ENCODE measurements around the gene DENND5A. TPM values are rescaled to one million over a fixed set of nuclear protein-coding genes. Genes with fewer than 3 reads are reported as not detected.
A peak's percentile ranks its signal among the peaks of the same experiment; 100 is the strongest.

Gene DENND5A
- total RNA-seq, 1 experiment from 2014 or later, result 46.3 TPM

- no peak for DNase-seq (ENCODE audit: extremely low read depth, low read depth)
These were observed 122.4 kb downstream of the DENND5A start for GRCh38 chr11:9142732-9143131.

GRCh38 chr11:9141186-9141585, 124.0 kb downstream of the DENND5A start:
- DNase-seq (ENCODE audit: extremely low read depth, low read depth), result no peak

- DNase-seq (ENCODE audit: extremely low read depth, low read depth), result no peak
These were observed 125.4 kb downstream of the DENND5A start for GRCh38 chr11:9139628-9140357.

GRCh38 chr11:9138612-9139579, 126.3 kb downstream of the DENND5A start:
- DNase-seq (ENCODE audit: extremely low read depth, low read depth), result peak; percentile 49

- no peak for DNase-seq (ENCODE audit: extremely low read depth, low read depth)
These were observed 127.1 kb downstream of the DENND5A start for GRCh38 chr11:9138133-9138453.

- DNase-seq (ENCODE audit: extremely low read depth, low read depth), result peak; percentile 48
These were observed 127.6 kb downstream of the DENND5A start for GRCh38 chr11:9137293-9138132.

- no peak for DNase-seq (ENCODE audit: extremely low read depth, low read depth)
These were observed 128.4 kb downstream of the DENND5A start for GRCh38 chr11:9136741-9137140.

- DNase-seq (ENCODE audit: extremely low read depth, low read depth), result no peak
These were observed 131.2 kb downstream of the DENND5A start for GRCh38 chr11:9133956-9134355.

GRCh38 chr11:9132203-9132878, 132.8 kb downstream of the DENND5A start:
- no peak for DNase-seq (ENCODE audit: extremely low read depth, low read depth)

GRCh38 chr11:9130297-9130696, 134.9 kb downstream of the DENND5A start:
- DNase-seq (ENCODE audit: extremely low read depth, low read depth), result no peak

- DNase-seq (ENCODE audit: extremely low read depth, low read depth), result no peak
These were observed 138.5 kb downstream of the DENND5A start for GRCh38 chr11:9126636-9127035.

GRCh38 chr11:9125185-9125886, 139.8 kb downstream of the DENND5A start:
- no peak for DNase-seq (ENCODE audit: extremely low read depth, low read depth)

GRCh38 chr11:9123595-9124304, 141.4 kb downstream of the DENND5A start:
- DNase-seq (ENCODE audit: extremely low read depth, low read depth), result no peak

GRCh38 chr11:9121469-9121796, 143.7 kb downstream of the DENND5A start:
- no peak for DNase-seq (ENCODE audit: extremely low read depth, low read depth)

- DNase-seq (ENCODE audit: extremely low read depth, low read depth), result no peak
These were observed 144.3 kb downstream of the DENND5A start for GRCh38 chr11:9120664-9121468.

- DNase-seq (ENCODE audit: extremely low read depth, low read depth), result no peak
These were observed 146.9 kb downstream of the DENND5A start for GRCh38 chr11:9118277-9118676.

GRCh38 chr11:9112075-9112474, 153.1 kb downstream of the DENND5A start:
- no peak for DNase-seq (ENCODE audit: extremely low read depth, low read depth)
